ENCODE measurements around the gene NR1I2.

NR1I2 gene

DNA sequence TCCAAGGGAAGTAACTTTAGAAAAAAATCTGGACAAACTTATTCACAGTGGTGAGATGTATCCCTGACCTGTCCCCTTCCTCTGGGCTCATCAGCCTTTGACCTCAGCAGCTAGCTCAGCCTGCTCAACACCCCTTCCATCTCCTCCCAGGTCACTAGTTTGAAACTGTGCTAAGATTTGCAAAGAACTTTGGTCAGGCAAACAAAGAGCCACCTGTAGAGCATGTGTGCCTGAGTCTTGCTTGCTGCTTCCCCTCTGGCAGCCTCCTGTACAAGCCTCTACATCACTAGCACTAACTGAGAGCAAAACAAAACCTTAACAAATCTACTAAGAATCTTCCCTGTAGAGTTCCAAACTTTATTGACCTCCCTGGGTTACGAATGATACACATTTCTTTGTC lies 43.9 kb downstream of the NR1I2 start:
- DNase-seq = no peak

GRCh38 chr3:119826711-119827608 lies 45.1 kb downstream of the NR1I2 start:
- DNase-seq = no peak

DNA sequence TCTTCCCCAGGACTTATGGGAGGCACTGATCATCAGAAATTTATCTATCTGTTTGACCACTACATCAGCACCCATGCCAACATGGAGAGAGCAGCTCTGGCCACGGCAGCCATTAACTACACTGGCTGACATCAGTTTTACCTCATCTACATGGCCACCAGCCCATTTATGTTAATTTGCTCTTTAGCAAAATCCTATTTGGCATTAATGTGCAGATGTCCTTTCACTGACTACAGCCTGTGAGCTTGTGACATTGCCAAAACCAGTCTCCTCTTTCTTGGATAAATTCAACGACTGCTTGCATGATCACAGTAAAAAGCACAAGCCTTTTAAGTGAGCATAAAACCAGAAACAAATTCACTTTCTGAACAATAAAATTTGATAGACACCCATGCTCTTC lies 47.5 kb downstream of the NR1I2 start:
- no peak for DNase-seq

- no peak for DNase-seq
These were observed 49.1 kb downstream of the NR1I2 start for GRCh38 chr3:119831022-119831421.

- DNase-seq = no peak
These were observed 50.1 kb downstream of the NR1I2 start for GRCh38 chr3:119831941-119832371.

GRCh38 chr3:119834754-119835370 lies 53.0 kb downstream of the NR1I2 start:
- DNase-seq = no peak

- DNase-seq = no peak
These were observed 53.7 kb downstream of the NR1I2 start for GRCh38 chr3:119835556-119835955.

- no peak for DNase-seq
These were observed 60.0 kb downstream of the NR1I2 start for GRCh38 chr3:119841808-119842471.

- DNase-seq = no peak
These were observed 67.2 kb downstream of the NR1I2 start for GRCh38 chr3:119849126-119849525.

GRCh38 chr3:119856695-119857094 lies 74.8 kb downstream of the NR1I2 start:
- no peak for DNase-seq

- DNase-seq = no peak
These were observed 77.1 kb downstream of the NR1I2 start for GRCh38 chr3:119858957-119859356.

- no peak for DNase-seq
These were observed 77.8 kb downstream of the NR1I2 start for GRCh38 chr3:119859728-119860127.

GRCh38 chr3:119861681-119862080 lies 79.8 kb downstream of the NR1I2 start:
- DNase-seq = no peak

DNA sequence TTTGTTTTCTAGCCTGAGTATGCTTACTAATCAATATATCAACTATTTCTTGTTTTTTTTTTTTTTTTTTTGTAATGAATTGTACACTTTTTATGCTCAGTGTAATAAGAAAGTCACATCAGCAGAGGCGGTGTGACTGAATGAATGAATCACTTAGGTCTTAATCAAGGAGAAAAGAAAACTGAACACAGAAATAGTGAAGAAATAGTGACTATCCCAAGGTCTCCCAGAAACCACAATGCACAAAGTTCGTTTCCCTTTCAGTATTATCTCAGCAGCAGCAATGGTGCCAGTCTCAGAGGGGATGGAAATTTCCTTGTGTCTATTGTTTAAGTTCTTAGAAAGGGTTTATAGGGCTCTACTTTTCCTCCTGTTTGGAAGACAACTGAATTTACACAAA lies 80.7 kb downstream of the NR1I2 start:
- no peak for DNase-seq

- DNase-seq = no peak
These were observed 82.6 kb downstream of the NR1I2 start for GRCh38 chr3:119864476-119864875.
